Activated CD4-positive, alpha-beta T cell treated with anti-CD3 and anti-CD28 coated beads for 4 hours (primary cell): ENCODE measurements around the gene EPHB1.

Experiments used
- DNase-seq, 2 donors: peaks; one replicate each; pipeline ENCODE4 v3.0.0-alpha.2; 2020

EPHB1 gene

DNA sequence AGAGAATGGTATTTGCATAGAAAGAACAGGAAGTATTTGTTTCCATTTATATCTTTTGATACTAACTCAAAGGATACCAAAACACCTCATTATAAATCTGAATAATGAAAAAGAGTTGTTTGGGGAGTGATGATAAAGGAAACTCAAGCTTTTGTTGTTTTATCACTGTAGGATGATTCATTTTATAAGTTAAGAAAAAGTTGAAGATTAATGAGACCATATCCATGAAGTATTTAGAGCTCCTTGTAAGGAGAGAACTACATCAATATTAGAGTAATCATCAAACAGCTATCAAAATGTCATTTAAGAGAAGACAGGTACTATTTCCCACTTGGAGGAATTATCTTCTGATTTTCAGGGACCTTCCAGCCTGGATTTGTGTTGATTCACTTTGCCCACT lies 92.5 kb downstream of the EPHB1 start:
- DNase-seq = no peak

DNA sequence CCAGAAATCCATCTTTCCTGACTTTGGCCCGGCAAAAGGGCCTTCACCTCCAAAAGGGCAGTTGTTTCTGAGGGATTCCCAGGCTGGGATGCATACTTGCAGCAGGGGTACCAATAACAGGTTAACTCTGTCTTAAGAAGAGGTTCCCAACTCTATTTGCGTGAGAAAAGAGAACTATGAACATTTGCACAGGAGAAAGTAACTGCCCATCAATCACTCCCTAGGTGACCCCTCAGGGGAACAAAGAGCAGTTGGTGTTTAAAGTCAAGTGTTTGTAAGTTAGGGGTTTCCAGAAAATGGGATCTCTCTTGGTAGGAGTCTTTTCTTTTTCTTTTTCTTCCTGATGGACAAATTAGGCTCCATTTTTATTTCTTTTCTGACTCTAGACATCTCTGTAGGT lies 97.3 kb downstream of the EPHB1 start:
- no peak for DNase-seq

DNA sequence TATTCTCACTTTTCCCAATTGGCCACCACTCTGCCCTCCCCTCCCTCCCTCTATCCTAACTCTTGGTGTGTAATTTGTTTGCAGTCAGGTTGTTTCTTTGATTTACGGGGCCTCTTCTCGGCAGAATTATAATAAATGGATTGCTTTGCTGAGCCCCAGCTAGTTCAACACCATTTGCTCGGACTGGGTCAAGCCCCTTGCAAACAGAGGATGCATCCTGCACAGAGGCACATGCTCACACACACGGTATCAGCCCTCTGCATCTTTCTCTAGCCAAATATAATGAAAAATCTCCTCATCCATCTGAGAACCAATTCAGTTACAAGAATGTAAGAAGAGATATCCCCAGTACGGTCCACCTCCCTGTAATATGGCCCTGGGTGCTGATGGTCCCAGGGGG lies 97.7 kb downstream of the EPHB1 start:
- no peak for DNase-seq

DNA sequence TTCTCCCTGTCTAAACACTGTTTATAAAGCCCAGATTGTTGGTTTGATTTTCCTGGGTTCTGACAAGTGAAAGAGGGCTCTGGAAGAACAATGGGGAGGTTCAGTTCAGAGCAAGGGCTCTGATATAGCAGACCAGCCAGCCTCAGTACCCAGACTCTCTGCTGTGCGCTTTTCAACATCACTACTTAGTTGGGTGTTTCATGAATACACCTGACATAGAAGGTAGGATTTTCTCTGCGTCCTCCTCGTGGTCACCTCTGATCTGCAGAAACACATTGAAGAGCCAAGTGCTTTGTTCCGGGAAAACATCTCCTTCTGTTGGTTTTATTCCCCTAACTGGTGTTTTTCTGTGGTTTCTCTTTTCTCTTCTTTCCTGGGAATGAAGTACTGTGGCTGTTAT lies 99.5 kb downstream of the EPHB1 start:
- DNase-seq = no peak

DNA sequence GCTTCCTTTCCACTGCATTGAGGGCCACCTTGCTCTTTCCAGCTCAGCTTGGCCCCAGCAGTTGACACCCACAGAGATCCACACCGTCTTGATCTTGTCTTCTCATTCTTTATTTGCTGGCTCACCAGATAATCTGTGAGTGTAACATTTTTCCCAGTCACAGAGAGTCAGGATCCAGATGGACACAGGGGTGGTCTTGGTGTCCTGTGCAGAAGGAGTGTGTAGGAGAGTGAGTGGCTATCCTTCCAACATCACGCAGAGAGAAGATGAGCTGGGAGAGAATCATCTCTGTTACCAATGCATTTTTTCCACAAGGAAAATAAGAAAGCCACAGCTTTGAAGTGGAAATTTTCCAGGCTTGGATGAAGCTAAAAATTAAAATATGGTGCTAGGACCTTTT lies 100.1 kb downstream of the EPHB1 start:
- DNase-seq = no peak

DNA sequence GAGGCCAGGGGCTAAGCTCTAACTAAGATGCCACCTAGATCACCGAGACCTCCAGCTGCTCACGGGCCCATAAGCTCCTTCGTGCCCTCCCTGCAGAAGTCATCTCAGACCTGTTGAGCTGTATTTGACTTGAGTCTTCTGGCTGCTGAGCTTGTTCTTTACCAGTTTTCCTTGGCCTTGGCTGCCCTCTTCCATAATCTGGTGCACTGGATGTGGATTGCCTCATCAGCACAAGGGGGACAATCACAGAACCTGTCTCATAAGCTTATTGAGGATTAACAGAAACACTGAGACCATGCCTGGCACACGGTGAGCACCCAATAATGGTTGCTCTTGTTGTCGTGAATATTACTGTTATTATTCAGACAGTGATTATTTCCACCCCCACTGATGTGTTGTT lies 101.1 kb downstream of the EPHB1 start:
- no peak for DNase-seq

DNA sequence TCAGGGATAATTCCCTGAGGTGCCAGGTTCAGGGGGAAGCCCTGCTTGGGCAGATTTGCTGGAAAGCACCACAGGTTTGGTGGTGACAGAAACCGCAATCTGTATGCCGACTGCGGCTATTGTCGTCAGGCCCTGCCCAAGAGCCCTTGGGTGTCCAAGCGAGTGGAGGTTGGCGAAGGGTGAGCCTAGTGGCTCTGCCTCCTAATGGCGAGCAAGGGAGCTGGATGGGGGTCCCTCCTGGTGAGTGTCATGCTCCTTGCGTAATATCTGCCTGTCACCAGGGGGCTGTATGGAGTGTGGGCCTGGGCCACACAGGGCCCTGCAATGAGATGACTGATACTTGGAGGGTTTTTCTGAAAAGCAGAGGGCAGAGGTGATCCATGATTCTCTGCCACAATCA lies 101.6 kb downstream of the EPHB1 start:
- no peak for DNase-seq

DNA sequence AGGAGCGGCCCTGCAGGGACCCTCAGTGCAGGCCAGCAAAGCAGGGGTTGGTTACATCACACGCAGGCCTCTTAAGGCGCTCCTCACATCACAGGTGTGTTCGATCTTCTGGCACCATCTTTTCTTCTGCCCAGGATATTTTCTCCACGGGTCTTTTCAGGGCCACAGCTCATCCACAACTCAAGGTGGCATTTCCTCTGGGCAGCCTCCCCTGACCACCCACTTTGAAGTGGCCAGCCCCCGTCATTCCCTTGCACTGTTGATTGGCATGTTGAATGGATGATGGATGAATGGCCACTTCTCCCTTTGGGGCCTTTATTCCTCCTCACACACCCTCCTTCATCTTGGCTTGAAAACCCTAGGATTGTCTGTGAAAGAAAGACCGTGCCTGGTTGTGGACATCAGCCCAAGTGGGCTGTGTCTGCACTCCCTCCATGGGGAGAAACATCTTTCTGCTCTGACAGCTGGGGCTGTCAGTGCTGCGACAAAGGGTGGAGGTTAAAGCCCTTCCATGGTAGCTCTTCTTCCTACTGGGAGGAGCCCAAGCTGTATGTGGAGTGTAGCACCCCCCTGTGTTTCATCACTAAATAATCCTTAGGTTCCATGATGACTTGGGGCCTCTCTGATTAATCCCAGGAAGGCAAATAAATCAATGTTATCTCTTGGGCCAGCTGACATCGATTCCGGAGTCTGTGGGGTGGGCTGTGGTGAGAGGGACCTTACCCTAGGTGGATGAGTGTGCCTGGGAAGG lies 102.5 kb downstream of the EPHB1 start:
- DNase-seq = no peak

DNA sequence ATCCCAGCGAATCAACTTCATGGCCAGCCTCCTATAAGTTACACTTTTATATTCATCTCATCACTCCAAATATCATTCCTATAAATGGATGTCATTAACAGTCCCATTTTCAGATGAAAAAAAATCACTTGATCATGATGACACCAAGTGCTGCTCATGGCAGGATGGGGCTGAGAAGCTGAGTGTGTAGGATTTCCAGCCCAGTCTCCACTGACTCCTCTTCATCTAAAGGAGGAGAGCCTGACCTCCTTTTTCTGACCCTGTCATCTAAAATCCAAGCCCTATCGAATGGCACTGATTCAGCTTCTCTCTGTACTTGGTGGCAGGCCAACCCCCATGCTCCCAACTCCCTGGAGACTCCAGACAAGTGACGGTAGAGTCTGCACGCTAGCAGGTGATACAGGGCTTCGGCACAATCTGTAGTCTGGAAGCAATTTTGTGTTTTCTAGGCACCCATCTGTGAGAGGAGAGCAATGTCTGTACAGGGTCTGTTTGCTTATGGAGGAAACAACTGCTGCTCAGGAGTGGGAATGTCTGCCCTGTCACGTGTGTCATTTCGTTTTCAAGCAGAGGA lies 103.2 kb downstream of the EPHB1 start:
- no peak for DNase-seq

DNA sequence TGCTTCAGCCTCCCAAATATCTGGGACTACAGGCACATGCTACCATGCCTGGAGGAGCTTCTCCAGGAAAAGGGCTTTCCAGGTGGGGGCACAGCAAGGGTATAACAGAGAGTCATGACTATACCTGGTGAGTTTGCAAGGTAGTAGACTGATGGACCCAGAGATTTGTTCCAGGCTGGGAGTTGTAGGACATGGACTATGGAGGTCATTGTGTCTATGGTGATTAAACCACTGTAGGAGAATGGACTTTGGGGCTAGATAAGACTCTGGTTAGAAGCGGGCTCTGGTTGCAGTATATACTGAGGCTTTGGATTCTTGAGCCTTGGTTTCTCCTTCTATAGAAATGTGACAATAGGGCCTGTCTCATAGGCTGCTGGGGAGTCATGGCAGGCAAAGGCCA lies 104.7 kb downstream of the EPHB1 start:
- no peak for DNase-seq

DNA sequence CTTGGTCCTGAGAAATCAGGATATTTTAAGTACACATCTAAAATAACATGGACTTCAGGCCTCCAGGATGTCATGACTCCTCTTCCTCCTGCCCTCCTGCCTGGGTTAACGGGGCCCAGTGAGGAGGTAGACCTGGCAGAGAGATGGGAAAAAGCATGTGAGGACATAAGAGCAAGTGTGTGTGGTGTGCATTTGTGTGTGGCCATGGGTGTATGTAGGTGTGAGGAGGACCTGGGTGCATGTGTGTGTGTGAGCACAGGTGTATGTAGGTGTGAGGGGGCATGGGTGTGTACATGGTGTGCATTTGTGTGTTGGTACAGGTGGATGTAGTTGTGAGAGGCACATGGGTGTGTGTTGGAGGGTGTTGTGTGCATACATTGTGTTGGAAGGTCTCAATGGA lies 105.4 kb downstream of the EPHB1 start:
- DNase-seq = no peak

DNA sequence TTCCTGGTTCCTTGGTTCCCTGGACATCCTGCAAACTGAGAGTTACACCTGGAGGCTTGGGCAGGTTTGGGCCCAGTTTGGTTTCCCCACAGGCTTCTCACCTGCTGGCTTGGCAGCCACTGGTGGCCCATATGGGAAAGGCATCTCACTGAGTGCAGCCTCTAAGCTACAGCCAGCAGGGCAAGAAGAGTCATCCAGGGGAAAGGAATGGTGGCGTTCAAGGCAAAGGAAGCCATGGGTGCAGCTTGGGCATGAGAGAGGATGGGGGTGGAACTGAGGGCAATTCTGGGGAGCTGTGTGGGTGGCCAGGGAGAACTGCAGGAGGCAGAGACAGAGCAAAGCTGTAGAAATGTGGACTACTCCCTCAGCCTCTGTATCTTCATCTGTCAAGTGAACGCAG lies 106.4 kb downstream of the EPHB1 start:
- no peak for DNase-seq

DNA sequence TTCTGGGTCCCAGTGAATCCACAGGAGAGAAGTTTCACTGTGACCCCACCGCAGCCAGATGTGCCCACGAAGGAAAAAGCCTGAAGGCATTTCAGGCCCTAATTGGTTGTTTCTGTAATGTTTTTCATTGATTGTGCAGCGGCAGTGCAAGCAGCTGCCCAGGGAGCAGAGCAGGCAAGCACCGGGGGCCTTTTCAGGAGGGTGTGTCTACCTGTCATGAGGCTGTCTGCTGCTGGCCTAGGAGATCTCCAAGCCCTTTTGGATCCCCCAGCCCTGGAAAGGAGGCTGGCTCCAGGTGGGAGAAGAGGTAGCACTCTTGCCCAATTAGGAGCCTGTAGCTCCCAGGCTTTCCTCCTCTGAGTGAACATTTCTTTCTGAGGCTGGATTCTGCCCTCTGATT lies 108.8 kb downstream of the EPHB1 start:
- DNase-seq = no peak

DNA sequence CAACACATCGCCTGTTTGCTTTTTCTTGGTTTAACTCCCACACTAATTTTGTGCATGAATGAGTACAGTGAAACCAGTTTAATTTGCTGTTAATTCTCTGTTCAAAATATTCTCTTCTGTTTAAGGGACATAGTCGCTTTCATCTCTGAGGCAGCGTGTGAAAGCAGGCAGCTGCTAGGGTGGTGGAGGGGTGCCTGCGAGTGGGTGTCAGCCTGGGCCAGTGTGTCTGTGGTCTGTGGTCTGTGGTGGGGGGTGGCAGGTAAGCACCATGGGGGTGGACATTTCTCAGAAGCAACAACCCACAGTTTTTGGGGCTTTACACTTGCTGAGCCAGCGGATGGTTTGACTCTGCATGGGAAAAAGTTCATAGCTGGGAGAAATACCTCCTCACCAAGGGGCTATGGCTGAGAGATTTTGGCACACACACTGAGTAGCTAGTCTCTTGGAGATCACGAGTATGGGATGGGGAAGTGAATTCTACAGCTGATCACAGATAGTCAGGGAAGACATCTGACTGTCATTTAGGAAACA lies 109.2 kb downstream of the EPHB1 start:
- no peak for DNase-seq

DNA sequence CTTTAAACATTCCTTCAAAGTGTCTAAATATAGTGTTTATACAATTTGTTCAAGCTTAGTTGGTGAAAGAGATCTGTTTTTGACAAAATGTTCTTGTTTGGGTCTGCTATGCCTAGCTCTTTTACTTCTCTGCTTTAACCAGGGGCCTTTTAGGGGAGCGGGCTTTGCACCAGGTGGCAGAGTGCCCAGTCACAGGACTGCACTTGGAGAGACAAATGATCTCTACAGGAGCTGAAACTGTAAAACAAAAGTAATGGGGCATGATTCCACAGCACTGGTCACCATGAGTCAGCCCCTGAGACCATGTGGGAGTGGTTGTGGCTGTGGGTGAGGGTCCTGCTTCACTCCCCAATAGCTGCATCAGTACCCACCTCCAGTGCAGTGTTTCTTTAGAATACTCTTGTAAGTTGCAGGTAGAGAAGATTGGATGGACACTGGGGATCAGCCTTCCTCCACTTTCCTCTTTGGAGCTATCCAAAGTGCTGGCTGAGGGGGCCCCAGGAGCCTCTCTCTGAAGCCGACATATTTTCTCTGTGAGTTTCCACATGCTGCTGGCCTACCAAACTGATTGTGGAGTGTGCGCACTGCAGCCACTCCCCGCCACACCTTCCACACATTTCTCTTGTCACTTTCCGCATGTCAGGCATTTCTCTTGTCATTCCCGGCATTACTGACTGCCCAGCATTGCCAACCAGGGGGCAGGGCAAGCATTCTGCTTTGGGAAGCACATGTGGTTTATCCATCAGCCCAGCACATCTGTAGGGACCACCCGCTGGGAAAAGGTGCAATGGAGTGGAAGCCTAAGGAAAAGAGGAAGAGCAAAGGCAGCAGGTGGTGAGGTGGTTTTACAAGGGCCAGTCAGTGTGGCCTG lies 110.0 kb downstream of the EPHB1 start:
- no peak for DNase-seq

DNA sequence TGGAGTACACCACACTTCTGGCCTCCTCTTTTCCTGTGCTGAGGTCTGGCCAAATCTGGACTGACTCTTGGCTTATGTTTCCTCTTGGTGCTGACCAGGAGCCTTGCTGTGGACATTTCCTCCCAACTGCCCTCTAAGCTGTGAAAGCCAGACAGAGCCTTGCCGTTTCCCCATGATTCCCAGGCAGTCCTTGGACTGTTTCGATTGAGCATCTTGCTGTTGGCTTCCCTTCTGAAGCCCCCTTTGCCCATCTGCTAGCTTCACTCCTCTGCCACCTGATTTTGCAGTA lies 110.5 kb downstream of the EPHB1 start:
- no peak for DNase-seq

DNA sequence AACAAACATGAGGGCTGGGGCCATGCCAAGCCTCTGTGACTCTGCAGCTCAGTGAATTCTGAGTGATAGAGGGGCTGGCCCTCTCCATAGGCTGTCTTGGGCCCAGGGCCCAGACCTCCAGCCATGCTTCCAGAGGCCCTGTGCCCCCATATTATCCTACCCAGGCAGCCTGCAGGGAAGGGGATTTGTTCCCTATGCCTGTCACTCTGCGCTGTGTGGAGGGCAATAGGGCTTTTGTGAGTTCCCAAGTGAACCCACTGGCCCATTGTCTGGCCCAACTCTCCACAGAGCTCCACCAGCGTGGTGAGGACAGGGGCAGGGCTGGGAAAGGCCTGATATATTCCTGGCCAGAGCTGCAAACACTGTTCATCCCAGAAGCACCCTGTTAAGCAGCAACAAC lies 113.2 kb downstream of the EPHB1 start:
- no peak for DNase-seq

DNA sequence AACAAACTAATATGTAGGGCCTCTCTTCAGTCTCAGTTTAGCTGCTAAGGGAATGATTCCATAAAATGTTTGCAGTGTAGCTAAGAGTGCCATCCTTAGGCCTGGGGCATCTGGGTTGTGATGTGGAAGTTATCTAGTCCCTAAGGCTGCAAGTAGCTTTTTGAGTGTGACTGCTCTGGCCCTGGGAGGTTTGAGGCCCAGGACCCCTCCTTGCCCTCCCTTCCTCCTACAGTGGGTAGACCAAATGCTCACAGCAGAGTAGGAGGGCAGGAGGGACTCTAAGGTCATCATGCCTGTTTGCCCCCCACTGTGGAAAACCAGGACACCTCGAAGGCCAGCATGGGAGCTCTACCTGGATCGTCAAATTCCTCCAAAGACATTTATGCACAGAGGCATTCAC lies 115.0 kb downstream of the EPHB1 start:
- no peak for DNase-seq

DNA sequence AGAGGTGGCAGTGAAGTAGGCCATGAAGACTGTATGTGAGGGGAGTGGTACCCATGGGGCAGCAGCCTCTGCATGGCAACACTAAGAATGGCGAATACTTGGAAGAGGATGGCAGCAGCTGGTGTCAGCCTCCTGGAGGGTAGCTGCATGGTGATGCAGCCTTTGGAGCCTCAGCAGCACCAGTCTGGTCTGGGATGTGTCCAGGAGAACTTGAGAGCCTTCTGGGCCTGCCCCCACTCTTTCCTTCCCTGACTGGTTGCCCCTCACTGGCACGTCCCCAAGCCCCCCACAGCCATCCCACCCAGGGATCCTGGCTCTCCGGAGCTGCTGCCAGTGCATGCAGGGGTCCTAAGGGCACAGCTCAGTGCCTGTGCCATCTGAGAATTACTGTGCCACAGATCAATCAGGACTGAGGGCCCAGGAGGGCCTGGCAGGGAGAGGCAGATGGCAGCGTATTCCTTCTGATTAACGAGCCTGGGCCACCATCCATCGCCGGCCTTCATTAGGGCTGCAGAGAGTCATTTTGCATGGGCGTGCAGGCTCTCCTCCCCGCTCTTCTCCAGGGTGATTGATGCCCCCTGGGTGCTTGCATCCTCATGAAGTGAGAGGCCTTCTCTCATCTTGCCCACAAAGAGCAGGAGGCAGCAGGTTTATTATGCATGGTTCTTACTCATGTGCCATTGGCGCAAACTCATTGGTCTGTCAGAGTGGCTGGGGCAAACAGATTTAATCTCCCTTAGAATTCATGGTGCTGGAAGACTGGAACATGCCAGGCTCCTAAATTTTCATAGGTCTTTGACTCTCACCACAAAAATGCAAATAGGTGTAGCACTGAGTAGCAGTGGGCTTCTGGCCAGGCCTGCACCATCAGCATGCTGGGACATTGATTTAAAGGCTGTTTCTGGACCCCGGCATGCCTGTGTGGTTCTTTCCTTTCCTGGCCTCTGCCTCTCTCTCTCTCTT lies 116.8 kb downstream of the EPHB1 start:
- no peak for DNase-seq

DNA sequence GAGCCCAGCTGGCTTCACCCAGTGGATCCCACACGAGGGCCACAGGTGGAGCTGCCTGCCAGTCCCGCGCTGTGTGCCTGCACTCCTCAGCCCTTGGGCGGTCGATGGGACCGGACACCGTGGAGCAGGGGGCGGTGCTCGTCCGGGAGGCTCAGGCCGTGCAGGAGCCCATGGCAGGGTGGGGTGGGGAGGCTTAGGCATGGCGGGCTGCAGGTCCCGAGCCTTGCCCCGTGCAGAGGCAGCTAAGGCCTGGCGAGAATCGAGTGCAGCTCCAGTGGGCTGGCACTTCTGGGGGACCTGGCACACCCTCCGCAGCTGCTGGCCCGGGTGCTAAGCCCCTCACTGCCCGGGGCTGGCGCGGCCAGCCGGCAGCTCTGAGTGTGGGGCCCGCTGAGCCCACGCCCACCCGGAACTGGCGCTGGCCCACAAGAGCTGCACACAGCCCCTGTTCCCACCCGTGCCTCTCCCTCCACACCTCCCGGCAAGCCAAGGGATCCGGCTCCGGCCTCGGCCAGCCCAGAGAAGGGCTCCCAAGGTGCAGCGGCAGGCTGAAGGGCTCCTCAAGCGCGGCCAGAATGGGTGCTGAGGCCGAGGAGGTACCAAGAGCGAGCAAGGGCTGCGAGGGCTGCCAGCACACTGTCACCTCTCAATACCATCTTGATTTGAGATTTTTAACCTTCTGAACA lies 121.4 kb downstream of the EPHB1 start:
- DNase-seq = no peak

DNA sequence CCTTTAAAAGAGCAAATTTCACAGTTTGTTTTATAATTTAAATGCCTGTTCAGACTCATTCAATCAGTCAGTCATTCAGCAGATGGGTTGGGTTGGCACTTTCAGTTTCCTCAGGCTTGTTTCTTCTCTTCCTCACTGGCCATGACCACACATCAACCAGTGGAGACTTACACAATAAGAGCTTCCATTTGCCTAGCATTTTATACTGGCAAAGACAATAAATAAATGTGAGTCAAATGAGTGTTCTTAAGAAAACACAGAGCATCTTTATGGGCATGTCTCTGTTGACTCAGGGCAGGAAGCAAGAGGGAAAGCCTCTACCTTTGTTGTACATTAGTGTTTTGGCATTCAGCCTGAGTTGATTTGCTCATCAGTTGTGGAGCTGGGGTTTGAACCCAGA lies 122.6 kb downstream of the EPHB1 start:
- no peak for DNase-seq

DNA sequence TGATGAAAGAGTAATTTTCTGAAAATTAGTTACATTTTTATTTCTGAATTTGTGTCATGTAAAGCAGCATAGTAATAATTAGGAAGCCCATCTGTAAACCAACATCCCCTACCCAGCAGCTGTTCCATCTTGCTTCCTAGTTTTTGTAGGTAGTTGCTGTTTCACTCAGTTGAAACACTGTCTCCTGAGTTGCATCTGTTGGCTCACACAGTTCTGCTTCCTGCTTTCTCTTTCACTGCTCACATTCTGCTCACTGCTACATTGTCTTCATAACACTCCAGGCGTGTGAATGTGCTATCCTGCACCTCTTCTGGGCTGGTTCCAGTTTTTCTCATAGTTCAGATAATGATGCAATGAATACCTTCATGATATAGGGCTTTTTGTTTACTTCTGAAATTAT lies 123.4 kb downstream of the EPHB1 start:
- no peak for DNase-seq
